Endodermal cell (in vitro differentiated cells): ENCODE data around the gene KLK1. TPM values are rescaled to one million over a fixed set of nuclear protein-coding genes. Genes with fewer than 3 reads are reported as not detected.
"Not testable (repeated sequence)": the region's sequence is repeated elsewhere in the genome, so short reads cannot be mapped to it uniquely, and the experiment has no call there.

ENCODE experiments used
- DNase-seq: peaks from one replicate; pipeline ENCODE4 v3.0.0-alpha.2; 2017
- H3K27ac ChIP-seq: 2 replicates; pipeline ENCODE4 v1.5.1; 2013; ENCODE audit warnings: mild to moderate bottlenecking, low read depth, low read length, moderate library complexity
- H3K27me3 ChIP-seq: 2 replicates; pipeline ENCODE4 v1.6.1; 2013; ENCODE audit warnings: mild to moderate bottlenecking, low read length, moderate library complexity; ENCODE audit not compliant: insufficient read depth, control insufficient read depth, poor library complexity, severe bottlenecking
- H3K36me3 ChIP-seq: 2 replicates; pipeline ENCODE4 v1.7.0; 2013; ENCODE audit warnings: mild to moderate bottlenecking, low read length, moderate library complexity; ENCODE audit not compliant: control insufficient read depth, insufficient read depth
- H3K4me1 ChIP-seq: one replicate; pipeline ENCODE4 v1.7.0; 2013; ENCODE audit warnings: low read length; ENCODE audit not compliant: control insufficient read depth, insufficient read depth
- H3K4me3 ChIP-seq: 2 replicates; pipeline ENCODE4 v1.5.1; 2013; ENCODE audit warnings: mild to moderate bottlenecking, low read length, moderate library complexity
- H3K9ac ChIP-seq: 2 replicates; pipeline ENCODE4 v1.6.1; 2013; ENCODE audit warnings: mild to moderate bottlenecking, low read length, moderate library complexity; ENCODE audit not compliant: poor library complexity, severe bottlenecking; ENCODE audit errors: extremely low read depth
- H3K9me3 ChIP-seq: 2 replicates; pipeline ENCODE4 v1.6.1; 2013; ENCODE audit warnings: mild to moderate bottlenecking, low read length, moderate library complexity; ENCODE audit not compliant: control insufficient read depth
- H3K27ac Mint-ChIP-seq: 2 replicates; pipeline ENCODE4 v1.8.0; 2020; ENCODE audit warnings: mixed read lengths
- H3K27me3 Mint-ChIP-seq: 2 replicates; pipeline ENCODE4 v1.8.0; 2021; ENCODE audit warnings: mild to moderate bottlenecking, mixed read lengths; ENCODE audit not compliant: insufficient read depth
- H3K36me3 Mint-ChIP-seq: 2 replicates; pipeline ENCODE4 v1.8.0; 2020; ENCODE audit warnings: low read depth, mixed read lengths
- H3K4me1 Mint-ChIP-seq: 2 replicates; pipeline ENCODE4 v1.8.0; 2020; ENCODE audit warnings: mixed read lengths
- H3K4me3 Mint-ChIP-seq: 2 replicates; pipeline ENCODE4 v1.8.0; 2020; ENCODE audit warnings: mild to moderate bottlenecking, moderate library complexity, mixed read lengths
- H3K9me3 Mint-ChIP-seq: 2 replicates; pipeline ENCODE4 v1.8.0; 2020; ENCODE audit warnings: mild to moderate bottlenecking, mixed read lengths
- WGBS, 2 experiments: methylation state at CpG; one replicate each; pipeline versions ENCODE4 v1.1.5 to v1.1.7; 2013; ENCODE audit warnings: missing lambda C conversion rate in 2 of 2, mixed read lengths in 1 of 2; ENCODE audit not compliant: insufficient coverage in 1 of 2, insufficient read length in 1 of 2; 5-methylcytosine and 5-hydroxymethylcytosine counted together
- total RNA-seq, 2 donors: library from RNA; stranded (reverse); fragmentation: NEBNext Ultra II Directional in 1 of 2; extraction: Animal tissue kit (Norgen Biotek cat#: 25700) in 1 of 2; gene quantifications; 2 replicates in 1 of 2; 3 replicates in 1 of 2; pipeline ENCODE4 v1.2.1, GENCODE V29; 2021
- TF ChIP-seq, protein P1 (sequence below): fragments of 200-600 bp; sonication (generic); conservative IDR thresholded peaks from 2 replicates; pipeline ENCODE4 v1.5.0; 2021; ENCODE audit warnings: antibody characterized with exemption, mild to moderate bottlenecking

The KLK1 gene
- total RNA-seq, 2 donors from 2014 or later = 0.75 to 0.82 TPM

DNA sequence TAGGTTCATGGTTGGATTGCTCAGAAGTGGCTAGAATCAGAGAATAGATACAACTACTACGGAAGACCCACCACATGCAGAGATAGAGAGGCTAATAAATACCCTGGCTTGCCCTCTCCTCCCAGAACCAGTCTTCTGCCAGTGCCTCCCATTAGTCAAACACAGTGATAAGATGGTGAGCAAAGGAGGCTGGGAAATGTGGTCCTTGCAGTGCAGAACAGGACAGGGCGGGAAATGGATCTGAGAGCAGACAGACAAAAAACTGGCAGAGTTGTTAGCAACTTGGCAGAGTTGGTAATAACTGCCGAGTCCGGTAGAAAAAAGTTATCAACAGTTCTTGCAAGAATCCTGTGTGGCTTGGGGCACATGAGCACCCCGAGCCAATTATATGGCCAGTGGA lies 8.7 kb downstream of the KLK1 start:
- no peak for DNase-seq
- no peaks in the 10 kb centered on the region for H3K36me3 Mint-ChIP-seq
- peaks cover 11% of the 10 kb centered on the region for H3K4me1 Mint-ChIP-seq
- H3K9me3 ChIP-seq = no peaks in the 10 kb centered on the region
- no peaks in the 10 kb centered on the region for H3K4me1 ChIP-seq
- TF ChIP-seq, protein P1, sequence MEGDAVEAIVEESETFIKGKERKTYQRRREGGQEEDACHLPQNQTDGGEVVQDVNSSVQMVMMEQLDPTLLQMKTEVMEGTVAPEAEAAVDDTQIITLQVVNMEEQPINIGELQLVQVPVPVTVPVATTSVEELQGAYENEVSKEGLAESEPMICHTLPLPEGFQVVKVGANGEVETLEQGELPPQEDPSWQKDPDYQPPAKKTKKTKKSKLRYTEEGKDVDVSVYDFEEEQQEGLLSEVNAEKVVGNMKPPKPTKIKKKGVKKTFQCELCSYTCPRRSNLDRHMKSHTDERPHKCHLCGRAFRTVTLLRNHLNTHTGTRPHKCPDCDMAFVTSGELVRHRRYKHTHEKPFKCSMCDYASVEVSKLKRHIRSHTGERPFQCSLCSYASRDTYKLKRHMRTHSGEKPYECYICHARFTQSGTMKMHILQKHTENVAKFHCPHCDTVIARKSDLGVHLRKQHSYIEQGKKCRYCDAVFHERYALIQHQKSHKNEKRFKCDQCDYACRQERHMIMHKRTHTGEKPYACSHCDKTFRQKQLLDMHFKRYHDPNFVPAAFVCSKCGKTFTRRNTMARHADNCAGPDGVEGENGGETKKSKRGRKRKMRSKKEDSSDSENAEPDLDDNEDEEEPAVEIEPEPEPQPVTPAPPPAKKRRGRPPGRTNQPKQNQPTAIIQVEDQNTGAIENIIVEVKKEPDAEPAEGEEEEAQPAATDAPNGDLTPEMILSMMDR = no peak
- H3K27me3 ChIP-seq = peaks cover 42% of the 10 kb centered on the region
- no peak overlapping the region for H3K27ac Mint-ChIP-seq
- no peak overlapping the region for H3K4me3 ChIP-seq
- peaks cover 83% of the 10 kb centered on the region for H3K27me3 Mint-ChIP-seq
- no peaks in the 10 kb centered on the region for H3K36me3 ChIP-seq
- no peak overlapping the region for H3K4me3 Mint-ChIP-seq
- no peak overlapping the region for H3K27ac ChIP-seq
- H3K9ac ChIP-seq = no peak overlapping the region
- 85 to 86% methylated on average over 4 to 5 of the region's 5 CpGs for WGBS, 2 experiments
- no peaks in the 10 kb centered on the region for H3K9me3 Mint-ChIP-seq

DNA sequence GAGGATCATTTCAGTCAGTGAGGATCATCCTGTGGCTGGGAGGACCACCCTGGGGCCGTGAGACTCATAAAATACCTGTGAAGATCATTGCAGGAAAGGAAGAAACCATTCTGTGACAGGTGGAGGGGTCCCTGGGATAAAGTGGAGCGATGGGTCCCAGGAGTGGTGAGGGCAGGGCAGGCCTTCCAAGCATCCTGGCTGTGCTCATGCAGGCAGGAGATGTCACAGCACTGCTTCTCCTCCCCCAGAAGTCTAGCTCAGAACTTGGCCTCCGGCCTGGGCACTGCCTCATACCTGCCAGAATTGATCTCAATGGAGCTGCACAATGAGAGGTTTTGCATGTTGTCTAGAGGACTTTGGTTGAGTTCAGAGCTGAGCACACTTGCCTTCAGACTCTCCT lies 11.1 kb downstream of the KLK1 start:
- Mint-ChIP-seq H3K27me3 (peaks cover 82% of the 10 kb centered on the region), H3K4me1 (no peaks in the 10 kb centered on the region), H3K9me3 (no peaks in the 10 kb centered on the region), H3K27ac (no peak overlapping the region), H3K4me3 (no peak overlapping the region), H3K36me3 (no peaks in the 10 kb centered on the region)
- DNase-seq = no peak
- no peak overlapping the region for H3K27ac ChIP-seq
- no peak overlapping the region for H3K9ac ChIP-seq
- H3K36me3 ChIP-seq = no peaks in the 10 kb centered on the region
- TF ChIP-seq, protein P1 = no peak
- no peaks in the 10 kb centered on the region for H3K9me3 ChIP-seq
- 71 to 85% methylated on average over 2 to 3 of the region's 3 CpGs for WGBS, 2 experiments
- peaks cover 37% of the 10 kb centered on the region for H3K27me3 ChIP-seq
- H3K4me1 ChIP-seq = no peaks in the 10 kb centered on the region
- H3K4me3 ChIP-seq = no peak overlapping the region

DNA sequence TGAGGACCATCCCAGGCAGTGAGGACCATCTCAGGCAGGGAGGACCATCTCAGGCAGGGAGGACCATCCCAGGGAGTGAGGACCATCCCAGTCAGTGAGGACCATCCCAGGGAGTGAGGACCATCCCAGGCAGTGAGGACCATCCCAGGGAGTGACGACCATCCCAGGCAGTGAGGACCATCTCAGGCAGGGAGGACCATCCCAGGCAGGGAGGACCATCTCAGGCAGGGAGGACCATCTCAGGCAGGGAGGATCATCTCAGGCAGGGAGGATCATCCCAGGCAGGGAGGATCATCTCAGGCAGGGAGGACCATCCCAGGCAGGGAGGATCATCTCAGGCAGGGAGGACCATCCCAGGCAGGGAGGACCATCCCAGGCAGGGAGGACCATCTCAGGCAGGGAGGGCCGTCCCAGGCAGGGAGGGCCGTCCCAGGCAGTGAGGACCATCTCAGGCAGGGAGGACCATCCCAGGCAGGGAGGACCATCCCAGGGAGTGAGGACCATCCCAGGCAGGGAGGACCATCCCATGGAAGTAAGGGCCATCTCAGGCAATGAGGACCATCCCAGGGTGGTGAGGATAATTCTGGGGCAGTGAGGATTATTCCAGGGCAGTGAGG lies 11.9 kb downstream of the KLK1 start:
- peaks cover 78% of the 10 kb centered on the region for H3K27me3 Mint-ChIP-seq
- H3K27me3 ChIP-seq = peaks cover 29% of the 10 kb centered on the region
- not testable (repeated sequence) for DNase-seq

DNA sequence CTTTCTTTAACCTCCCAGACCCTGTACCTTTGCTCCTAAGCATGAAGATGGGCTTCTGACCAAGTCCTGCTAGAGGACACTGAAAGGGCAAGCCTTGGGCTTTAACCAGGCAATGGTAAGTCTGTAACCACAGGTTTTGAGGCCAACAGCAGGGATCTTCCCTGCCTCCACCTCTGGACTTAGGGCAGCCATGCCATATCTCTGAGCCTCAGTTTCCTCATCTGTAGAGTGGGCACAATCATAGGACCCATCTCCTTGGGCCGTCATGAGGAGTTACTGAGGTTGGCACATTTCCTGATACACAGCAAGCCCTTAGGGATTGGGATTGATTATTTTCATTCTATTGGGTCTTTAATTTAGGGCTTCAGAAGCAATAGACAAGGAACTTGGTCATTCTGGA lies 14.7 kb downstream of the KLK1 start:
- TF ChIP-seq, protein P1 = no peak

More for the DNA sequence above, 11.9 kb downstream of the KLK1 start:
- not testable (repeated sequence) for H3K4me1 ChIP-seq, H3K4me1 Mint-ChIP-seq, H3K4me3 Mint-ChIP-seq, H3K27ac Mint-ChIP-seq, H3K9me3 Mint-ChIP-seq, H3K4me3 ChIP-seq, H3K36me3 ChIP-seq, H3K9ac ChIP-seq, H3K36me3 Mint-ChIP-seq, H3K27ac ChIP-seq, H3K9me3 ChIP-seq
- WGBS, 2 experiments = 82 to 100% methylated on average over 2 to 3 of the region's 3 CpGs

More for the DNA sequence above, 14.7 kb downstream of the KLK1 start:
- Histone ChIP-seq H3K27ac (no peak overlapping the region), H3K9ac (no peak overlapping the region), H3K9me3 (no peaks in the 10 kb centered on the region), H3K4me3 (no peak overlapping the region), H3K4me1 (no peaks in the 10 kb centered on the region), H3K27me3 (peaks cover 23% of the 10 kb centered on the region), H3K36me3 (no peaks in the 10 kb centered on the region)
- H3K4me1 Mint-ChIP-seq = no peaks in the 10 kb centered on the region
- 66 to 100% methylated on average over 1 of the region's 1 CpG for WGBS, 2 experiments
- H3K36me3 Mint-ChIP-seq = no peaks in the 10 kb centered on the region
- DNase-seq = no peak
- H3K4me3 Mint-ChIP-seq = no peak overlapping the region
- no peak overlapping the region for H3K27ac Mint-ChIP-seq
- H3K27me3 Mint-ChIP-seq = peaks cover 56% of the 10 kb centered on the region
- no peaks in the 10 kb centered on the region for H3K9me3 Mint-ChIP-seq
